BJ (cell line): ENCODE data around the gene RNF225. TPM values are rescaled to one million over a fixed set of nuclear protein-coding genes. Genes with fewer than 3 reads are reported as not detected.

Source experiments
- CTCF ChIA-PET: fragments of 350-600 bp; formaldehyde crosslinking; extraction: SDS; loops from one replicate; lab custom pipeline; 2021; ENCODE audit warnings: antibody characterized with exemption, inconsistent platforms; lab: Yijun Ruan, JAX
- POLR2A ChIA-PET: fragments of 300-600 bp; sonication (Branson Sonifier 250); formaldehyde crosslinking; extraction: SDS; loops from one replicate; lab custom pipeline; 2021; ENCODE audit warnings: antibody characterized with exemption; lab: Charles Lee
- DNase-seq: peaks from one replicate; pipeline ENCODE4 v3.0.0-alpha.2; 2011; ENCODE audit warnings: low read depth
- H3K27me3 ChIP-seq: 2 replicates; pipeline ENCODE4 v1.6.0; 2011; ENCODE audit warnings: low read length; ENCODE audit not compliant: control insufficient read depth, insufficient read depth
- H3K36me3 ChIP-seq: 2 replicates; pipeline ENCODE4 v1.5.1; 2011; ENCODE audit warnings: low read length; ENCODE audit not compliant: control insufficient read depth, insufficient read depth
- H3K4me3 ChIP-seq: 2 replicates; pipeline ENCODE4 v1.5.1; 2011; ENCODE audit warnings: low read depth, mild to moderate bottlenecking, control low read depth, low read length
- polyA plus RNA-seq: library from polyadenylated mRNA; depleted of rRNA; stranded (reverse); fragments of >200 nt; gene quantifications from 2 replicates; pipeline ENCODE4 v1.2.3, GENCODE V29; 2011
- TF ChIP-seq, protein P1 (sequence below): IDR thresholded peaks from 2 replicates; pipeline ENCODE4 v1.5.1; 2011; ENCODE audit warnings: low read depth, mild to moderate bottlenecking, control low read depth, inconsistent platforms, low read length, moderate library complexity; ENCODE audit not compliant: insufficient read depth

Gene RNF225
- polyA plus RNA-seq, 1 experiment, result not detected

- Histone ChIP-seq H3K36me3 (no peaks in the 10 kb centered on the region), H3K4me3 (no peak overlapping the region), H3K27me3 (no peaks in the 10 kb centered on the region)
- CTCF ChIA-PET, result no interaction called here
- DNase-seq, result no peak
- TF ChIP-seq, protein P1, sequence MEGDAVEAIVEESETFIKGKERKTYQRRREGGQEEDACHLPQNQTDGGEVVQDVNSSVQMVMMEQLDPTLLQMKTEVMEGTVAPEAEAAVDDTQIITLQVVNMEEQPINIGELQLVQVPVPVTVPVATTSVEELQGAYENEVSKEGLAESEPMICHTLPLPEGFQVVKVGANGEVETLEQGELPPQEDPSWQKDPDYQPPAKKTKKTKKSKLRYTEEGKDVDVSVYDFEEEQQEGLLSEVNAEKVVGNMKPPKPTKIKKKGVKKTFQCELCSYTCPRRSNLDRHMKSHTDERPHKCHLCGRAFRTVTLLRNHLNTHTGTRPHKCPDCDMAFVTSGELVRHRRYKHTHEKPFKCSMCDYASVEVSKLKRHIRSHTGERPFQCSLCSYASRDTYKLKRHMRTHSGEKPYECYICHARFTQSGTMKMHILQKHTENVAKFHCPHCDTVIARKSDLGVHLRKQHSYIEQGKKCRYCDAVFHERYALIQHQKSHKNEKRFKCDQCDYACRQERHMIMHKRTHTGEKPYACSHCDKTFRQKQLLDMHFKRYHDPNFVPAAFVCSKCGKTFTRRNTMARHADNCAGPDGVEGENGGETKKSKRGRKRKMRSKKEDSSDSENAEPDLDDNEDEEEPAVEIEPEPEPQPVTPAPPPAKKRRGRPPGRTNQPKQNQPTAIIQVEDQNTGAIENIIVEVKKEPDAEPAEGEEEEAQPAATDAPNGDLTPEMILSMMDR, result no peak
- POLR2A ChIA-PET, result no interaction called here
Observed at GRCh38 chr19:58364146-58364545, 31.3 kb upstream of the RNF225 start.

- TF ChIP-seq, protein P1, result no peak
- Histone ChIP-seq H3K4me3 (no peak overlapping the region), H3K27me3 (no peaks in the 10 kb centered on the region), H3K36me3 (no peaks in the 10 kb centered on the region)
- POLR2A ChIA-PET, result no interaction called here
- DNase-seq, result no peak
- CTCF ChIA-PET, result interaction anchor here (1.7 kb wide), 1 partner anchor 9 kb away, joined by 4 read pairs; no protein-coding TSS in a partner anchor
Observed at GRCh38 chr19:58366585-58367430, 28.6 kb upstream of the RNF225 start.

- ChIA-PET CTCF (no interaction called here), POLR2A (no interaction called here)
- TF ChIP-seq, protein P1, result no peak
- Histone ChIP-seq H3K4me3 (no peak overlapping the region), H3K36me3 (no peaks in the 10 kb centered on the region), H3K27me3 (no peaks in the 10 kb centered on the region)
- DNase-seq, result no peak
Observed at GRCh38 chr19:58367698-58368454, 27.6 kb upstream of the RNF225 start.

DNA sequence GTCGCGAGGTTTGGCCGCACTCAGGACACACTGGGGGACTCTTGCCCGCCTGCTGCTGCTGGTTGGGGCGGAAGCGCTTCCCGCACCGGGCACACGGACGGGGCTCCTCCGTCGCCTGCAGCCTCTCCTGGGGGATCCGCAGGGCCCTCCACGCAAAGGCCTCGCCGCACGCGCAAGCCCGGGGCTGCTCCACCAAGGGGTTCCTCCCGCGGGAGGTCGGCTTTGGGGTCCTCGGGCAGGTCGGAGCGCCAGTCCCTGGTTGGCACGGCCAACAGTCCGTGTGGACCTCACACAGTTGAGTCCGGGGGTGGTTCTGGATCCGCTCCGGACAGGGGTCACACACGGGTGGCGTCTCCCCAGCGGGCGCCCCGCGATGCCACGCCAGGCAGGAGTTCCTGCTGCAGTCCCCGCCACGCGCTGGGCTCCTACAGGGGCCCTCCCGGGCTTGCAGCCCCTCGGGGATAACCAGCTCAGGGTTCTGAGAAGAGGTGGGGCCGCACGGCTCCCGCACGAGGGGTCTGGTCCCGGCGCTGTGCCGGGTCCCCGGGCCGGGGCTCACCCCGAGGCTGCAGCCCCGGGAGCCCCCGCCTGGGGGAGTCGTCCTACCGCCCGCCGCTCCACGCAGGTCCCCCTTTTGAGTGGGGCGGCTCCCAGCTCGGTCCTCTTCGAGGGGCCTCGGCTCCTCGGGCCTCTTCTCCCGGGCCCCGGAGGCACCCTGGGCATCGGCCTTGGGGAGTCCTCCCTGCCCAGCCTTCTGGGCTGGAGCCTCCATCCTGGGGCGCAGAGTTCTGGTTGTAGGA is 26.7 kb upstream of the RNF225 start:
- no peaks in the 10 kb centered on the region for H3K27me3 ChIP-seq
- ChIA-PET POLR2A (no interaction called here), CTCF (no interaction called here)
- DNase-seq, result no peak
- TF ChIP-seq, protein P1, result no peak
- H3K4me3 ChIP-seq, result no peak overlapping the region
- no peaks in the 10 kb centered on the region for H3K36me3 ChIP-seq
